ENCODE results near the gene KMT2C. TPM values are rescaled to one million over a fixed set of nuclear protein-coding genes. Genes with fewer than 3 reads are reported as not detected.
"Not testable (repeated sequence)": the region's sequence is repeated elsewhere in the genome, so short reads cannot be mapped to it uniquely, and the experiment has no call there.

Gene KMT2C
- polyA plus RNA-seq, 1 donor, result 50.1 TPM

DNA sequence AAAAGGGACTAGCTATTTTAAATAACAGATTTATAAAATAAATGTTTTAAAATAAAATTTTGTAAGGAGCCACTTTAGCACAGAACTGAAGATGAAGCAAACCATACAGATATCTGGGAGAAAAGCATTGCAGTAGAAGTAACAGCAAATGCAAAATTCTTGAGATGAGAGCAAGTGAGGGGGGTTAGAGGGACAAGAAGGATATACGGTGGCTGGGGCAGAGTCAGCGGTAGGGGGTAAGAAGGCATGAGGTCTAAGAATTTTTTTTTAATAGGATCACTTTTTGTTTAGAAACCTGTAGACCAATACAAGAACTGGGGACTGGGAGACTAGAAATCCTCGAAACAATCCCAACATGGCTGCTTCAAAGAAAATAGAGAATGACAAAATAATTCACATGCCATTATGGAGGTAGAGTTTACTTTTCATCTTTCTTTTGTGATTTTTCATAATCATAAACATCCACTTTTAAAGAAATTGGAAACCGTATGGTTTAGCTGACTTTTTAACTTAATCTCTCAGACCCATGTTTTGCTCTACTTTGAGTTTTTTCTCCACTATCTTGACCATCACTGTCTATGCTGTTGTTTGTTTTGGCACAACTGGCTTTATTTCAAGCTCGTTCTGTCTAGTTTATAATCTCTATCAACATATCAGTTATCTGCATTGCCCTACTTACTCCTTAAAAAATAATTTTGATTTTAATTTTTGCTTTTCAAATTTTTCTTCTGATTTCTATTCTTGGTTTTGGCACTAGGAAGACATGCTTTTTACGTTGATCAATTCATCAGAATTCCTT is 73.5 kb downstream of the KMT2C start:
- no peak for DNase-seq

DNA sequence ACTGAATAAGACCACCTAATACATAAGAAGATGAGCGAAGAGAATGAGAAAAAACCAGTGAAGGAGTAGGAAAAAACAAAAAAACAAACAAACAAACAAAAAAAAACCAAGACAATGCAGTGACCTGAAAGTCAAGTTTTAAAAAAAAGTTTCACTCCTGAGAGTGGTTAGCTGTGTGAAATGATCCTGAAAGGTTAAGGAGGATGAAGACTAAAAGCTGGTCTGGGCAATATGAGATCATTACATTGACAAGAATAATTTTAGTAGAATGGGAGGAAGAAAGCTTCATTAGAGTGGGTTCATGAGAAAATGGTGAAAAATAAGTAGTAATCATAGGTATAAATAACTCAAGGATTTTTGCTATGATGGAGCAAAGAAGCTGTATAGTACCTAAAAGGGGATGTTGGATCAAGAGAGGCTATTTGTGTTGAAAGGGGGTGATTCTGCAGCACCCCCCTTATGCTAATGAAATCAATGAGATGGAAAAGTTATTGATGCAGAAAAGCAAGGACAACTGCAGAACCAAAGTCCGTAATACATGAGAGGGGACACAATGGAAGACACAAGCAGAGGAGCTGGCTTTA is 80.2 kb downstream of the KMT2C start:
- DNase-seq, result no peak

DNA sequence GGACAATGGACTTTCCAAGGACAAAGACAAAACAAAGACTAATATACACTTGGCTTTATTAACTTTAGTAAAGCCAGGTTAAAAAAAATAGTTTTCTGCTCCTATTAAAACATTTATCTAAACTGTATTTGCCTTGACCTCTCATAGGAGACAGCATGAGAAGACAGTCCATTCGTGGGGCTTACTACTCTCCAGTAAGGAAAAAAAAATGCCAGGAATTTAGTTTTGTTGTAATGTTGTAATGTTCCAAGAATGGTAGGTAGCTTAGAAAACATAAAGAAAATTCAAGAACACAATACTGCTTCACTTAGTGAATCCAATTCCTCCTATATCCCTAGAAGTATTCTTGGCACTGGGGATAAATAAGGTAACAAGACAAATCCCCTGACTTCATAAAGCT is 81.7 kb downstream of the KMT2C start:
- DNase-seq, result no peak

DNA sequence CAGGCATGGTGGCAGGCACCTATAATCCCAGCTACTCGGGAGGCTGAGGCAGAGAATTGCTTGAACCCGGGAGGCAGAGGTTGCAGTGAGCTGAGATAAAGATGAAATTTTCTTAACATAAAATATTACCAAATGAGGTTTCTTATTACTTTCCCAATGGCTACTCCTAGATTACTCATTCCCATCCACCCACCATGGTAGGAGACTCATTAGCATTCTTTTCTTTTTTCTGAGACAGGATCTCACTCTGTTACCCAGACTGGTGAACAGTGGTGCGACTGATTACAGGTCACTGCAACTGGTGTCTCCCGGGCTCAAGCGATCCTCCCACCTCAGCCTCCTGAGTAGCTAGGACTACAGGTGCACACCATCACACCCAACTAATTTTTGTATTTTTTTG is 82.5 kb downstream of the KMT2C start:
- DNase-seq, result not testable (repeated sequence)

DNA sequence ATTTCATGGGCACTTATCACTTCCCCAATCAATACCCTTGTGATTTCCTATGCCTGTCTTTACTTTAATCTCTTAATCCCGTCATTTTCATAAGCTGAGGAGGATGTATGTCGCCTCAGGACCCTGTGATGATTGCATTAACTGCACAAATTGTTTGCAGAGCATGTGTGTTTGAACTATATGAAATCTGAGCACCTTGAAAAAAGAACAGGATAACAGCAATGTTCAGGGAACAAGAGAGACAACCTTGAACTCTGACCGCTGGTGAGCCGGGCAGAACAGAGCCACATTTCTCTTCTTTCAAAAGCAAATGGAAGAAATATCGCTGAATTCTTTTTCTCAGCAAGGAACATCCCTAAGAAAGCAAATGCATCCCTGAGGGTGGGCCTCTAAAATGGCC is 84.1 kb downstream of the KMT2C start:
- not testable (repeated sequence) for DNase-seq

DNA sequence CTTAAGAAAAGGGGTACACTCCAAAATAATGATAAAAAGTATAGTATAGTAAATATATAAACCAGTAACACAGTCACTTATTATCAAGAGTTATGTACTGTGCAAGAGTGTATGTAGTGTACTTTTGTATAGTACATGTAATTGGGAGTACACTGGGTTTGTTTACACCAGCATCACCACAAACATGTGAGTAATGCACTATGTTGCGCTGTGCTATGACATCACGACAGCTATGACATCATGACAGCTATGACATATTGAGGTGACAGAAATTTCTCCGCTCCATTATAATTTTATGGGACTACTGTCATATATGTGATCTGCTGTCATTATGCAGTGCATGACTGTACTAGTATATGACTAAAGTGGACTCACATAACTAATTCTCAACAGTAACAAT is 84.6 kb downstream of the KMT2C start:
- no peak for DNase-seq

DNA sequence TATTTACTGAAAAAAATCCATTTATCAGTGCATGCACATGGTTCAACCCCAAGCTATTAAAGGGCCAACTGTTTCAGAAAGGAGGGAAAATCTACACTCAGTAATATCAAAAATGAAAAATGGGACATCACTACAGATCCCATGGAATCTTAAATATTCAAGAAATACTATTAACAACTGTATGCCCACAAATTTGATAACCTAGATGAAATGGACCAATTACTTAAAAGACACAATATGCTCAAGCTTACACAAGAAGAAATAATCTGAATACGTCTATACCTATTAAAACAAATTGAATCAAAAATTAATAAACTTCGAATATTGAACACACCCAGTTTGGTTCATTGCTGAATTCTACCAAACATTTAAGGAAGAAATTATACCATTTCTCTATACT is 87.9 kb downstream of the KMT2C start:
- no peak for DNase-seq

DNA sequence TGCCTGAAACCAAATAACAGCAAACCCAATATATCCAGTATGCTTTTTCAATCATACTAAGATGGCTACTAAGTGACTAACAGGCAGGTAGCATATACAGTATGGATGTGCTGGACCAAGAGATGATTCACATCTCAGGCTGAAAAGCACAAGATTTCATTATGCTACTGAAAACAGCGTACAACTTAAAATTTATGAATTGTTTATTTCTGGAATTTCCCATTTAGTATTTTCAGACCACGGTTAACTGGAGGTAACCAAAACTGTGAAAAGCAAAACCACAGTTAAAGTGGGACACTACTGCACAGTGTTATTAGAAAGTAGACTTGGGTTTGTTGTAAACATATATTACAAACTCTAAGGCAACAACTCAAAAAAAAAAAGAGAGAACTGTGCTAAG is 91.5 kb downstream of the KMT2C start:
- DNase-seq, result no peak

DNA sequence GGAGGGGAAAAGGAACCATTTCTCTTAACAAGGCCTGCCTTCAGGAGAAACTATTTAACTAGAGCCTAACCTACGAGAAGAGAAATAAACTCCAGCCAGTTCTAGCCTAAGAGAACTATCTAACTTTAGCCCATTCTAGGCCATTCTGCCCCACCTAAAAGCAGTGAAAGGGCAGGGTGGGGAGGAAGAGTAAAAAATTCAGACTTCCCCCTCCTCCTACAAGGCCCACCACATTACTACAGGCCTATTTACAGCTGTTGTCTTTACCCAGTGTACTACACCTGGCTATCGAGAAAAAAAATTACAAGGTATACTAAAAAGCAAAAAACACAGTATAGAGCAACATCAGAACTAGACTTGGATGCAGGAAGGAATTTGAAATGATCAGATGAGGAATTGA is 93.0 kb downstream of the KMT2C start:
- no peak for DNase-seq

DNA sequence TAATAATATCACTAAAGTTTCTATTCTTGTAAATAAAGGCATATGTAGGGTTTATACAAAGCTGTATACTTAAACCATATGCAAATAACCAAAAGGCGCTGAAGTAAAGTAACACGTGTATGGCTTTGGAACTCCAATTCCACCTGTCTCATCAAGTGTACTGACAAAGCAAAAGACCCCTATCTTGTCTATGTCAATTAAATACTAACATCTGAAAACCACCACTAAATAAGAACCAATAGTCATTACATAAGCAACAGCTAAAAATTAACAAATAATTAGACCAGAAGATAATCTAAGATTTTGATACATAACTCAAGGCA is 93.9 kb downstream of the KMT2C start:
- no peak for DNase-seq

DNA sequence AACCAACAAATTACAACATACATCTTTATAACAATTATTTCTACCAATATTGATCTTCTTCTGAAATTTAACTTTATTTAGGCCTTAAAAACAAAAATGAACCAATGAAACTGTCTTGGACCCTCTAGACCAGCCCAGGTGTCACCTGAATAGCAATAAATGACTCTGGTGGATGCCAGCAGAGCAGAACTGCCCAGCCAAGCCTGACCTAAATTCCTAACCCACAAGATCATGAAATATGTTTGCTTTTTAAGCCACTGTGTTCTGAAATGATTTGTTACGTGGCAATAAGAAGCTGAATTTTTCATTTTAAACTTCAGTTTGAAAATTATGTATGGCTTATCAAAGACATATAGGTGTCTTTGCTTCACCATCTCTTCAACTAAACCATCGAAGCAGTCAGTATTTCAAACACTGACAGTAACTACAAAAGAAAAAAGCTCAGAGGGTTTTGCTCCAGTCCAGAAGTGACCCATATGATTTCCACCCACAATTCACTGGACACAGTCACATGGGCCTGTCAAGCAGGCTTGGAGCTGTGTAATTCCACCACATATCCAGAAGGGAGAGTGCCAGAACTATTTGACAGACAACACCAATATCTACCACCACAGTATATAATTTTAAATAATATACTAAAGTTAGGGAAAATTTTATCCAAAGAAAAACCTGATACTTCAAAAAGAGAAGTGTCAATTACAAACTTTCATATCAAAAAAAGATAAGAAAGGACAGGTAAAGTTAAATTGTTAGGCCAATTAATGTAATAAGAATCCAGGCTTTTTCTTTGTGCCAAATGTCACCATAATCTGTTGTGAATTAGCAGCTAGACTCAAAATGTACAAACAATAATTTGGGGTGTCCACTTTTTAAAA is 94.5 kb downstream of the KMT2C start:
- DNase-seq, result peak; percentile 43

DNA sequence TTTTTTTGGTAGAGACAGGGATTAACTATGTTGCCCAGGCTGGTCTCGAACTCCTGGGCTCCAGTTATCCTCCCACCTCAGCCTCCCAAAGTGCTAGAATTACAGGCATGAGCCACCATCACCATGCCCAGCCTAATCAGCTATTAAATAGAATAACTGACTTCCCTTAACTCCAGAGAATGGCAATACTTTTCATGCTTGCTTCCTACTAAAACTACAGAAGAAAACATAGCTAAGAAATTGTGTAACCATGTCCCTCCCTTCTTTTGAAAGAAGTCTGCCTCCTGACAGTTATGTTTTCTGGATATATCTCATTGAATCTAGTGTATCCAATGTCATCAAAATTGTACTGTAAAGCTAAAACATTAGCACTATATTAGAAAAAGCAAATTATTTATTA is 95.6 kb downstream of the KMT2C start:
- DNase-seq, result no peak

DNA sequence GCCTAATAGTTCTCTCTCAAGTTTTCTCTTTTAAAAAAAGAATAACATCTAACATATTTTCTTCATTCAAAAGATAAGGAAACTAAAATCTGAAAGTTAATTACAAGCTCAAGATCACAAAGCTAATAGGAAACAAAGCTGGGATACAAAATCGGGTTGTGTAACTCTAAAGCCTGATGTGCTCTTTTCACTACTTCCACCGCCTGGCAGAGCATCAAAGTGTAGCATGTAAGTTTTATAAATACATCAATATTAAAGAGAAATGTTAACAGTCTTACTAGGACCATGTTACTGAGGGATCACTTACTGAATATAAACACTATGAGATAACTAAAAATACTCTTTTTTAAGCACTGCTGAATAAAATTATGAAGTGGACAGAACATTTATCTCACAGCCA is 97.2 kb downstream of the KMT2C start:
- no peak for DNase-seq

DNA sequence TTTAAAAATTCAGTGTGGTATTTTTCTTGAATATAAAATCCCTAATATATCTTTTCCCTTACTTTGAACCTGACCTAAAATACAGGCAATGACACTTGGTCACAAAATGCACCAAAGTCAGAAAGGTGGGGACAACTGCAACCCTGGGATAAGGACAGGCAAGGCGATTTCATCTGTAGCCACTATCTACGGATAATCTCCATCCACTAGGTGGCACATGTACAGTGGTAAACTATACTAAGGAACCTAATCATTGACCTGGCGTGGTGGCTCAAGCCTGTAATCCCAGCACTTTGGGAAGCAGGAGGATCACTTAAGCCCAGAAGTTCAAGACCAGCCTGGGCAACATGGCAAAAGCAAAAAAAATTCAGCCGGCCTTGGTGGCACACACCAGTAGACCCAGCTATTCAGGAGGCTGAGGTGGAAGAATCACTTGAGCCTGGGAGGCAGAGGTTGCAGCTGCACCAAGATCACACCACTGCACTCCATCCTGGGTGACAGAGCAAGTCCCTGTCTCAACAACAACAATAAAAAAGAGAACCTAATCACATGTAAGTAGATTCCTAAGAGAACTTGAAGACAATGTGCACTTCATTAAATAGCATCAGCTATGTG is 98.9 kb downstream of the KMT2C start:
- DNase-seq, result no peak

DNA sequence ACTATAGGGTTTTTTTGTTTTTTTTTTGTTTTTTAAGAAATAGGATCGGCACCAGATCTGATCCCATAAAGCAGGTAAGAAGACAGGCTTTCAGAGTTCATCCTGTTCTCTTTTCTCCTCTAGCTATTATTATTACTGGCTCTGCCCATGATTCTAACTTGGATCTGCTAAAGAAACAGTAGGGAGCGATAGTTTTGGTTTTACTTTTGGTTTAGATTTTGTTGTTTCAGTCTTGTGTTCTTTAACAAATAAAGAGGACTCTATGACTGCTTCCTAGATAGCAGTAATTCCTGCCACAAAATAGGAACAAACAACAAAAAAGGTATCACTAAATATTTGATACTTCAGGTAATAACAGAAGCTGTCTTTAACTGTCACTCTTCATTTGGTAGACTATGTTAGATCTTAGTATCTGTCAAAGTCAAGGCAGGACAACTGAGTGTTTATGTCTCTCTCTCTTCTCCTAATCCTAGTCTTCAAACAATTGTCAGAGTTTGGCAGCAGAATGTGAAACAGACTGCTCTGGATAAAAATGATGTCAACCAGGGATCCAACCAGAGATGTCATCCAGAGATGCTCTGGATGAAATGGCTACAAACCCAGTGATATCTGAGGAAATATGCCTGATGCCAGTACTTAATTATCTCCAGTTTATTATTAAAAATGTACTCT is 99.8 kb downstream of the KMT2C start:
- DNase-seq, result no peak

DNA sequence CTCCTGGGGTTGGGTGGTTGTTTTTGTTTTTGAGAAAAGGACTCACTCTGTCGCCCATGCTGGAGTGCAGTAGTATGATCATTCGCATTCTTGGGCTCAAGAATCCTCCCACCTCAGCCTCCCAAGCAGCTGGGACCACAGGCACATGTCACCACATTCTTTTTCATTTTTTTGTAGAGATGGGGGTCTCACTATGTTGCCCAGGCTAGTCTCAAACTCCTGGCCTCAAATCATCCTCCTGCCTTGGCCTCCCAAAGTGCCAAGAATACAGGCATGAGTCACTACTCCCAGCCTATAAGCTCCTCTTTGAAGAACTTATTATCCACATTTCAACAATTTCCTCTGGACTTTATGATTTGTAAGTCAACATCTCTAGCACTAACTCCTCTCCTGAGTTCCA is 102.7 kb downstream of the KMT2C start:
- DNase-seq, result no peak

DNA sequence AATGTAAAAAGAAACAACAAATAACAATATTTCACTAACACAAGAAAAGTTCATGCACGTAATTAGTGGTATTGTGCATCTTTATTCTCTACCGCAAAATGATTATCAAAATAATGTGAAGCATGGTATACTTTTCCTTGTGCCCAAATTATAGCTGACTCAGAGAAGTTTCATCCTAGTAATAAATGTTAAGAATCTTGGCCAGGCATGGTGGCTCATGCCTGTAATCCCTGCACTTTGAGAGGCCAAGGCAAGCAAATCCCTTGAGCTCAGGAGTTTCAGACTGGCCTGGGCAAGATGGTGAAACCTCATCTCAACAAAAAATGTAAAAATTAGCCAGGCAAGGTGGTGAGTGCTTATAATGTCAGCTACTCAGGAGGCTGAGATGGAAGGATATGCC is 105.0 kb downstream of the KMT2C start:
- no peak for DNase-seq

DNA sequence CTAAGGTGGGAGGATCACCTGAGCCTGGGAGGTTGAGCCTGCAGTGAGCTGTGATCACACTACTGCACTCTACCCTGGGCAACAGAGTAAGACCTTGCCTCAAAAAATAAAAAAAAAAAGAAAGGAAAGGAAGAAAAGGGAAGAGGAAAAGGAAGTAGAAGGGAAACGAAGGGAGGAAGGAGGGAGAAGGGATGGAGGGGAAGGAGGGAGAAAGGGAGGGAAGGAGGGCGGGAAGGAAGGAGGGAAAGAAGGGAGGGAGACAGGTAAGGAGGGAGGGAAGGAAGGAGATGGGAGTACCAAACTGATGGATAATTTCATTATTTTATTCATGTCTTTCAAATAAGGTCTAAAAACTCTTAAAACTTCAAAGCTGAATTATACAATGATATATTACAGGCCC is 106.3 kb downstream of the KMT2C start:
- no peak for DNase-seq

DNA sequence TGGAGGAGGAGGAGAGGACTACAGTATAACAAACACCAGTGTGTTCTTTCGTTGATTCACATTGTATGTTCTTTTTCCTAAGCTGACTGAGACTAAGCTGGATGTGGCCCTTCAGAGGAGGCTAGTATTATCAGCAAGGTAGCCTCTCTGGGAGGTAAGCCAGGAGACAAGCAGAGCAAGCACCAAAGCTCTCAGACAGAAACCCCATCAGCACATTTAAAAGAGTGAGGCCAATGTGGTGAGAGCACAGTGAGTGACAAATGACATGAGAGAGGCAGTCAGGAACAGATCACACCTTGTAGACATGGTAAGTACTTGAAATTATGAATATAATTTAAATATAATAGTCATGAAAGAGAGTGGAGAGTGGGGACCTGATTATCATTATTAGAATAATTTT is 107.6 kb downstream of the KMT2C start:
- DNase-seq, result no peak

DNA sequence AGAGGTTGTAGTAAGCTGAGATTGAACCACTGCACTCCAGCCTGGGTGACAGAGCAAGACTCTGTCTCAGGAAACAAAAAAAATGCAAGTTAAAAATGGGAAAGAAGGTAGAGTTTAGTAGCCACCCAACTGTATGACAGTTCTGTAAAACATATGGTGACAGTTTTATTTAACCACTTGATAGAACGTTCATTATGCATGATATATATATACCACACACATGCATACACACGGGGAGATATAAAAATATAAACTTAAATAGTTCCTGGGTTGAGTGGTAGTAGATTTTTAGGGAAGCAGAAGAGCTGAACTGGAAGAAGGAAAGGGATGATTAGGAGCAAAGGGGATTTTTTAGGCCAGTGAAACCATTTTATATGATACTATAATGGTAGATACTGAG is 120.0 kb downstream of the KMT2C start:
- DNase-seq, result no peak

DNA sequence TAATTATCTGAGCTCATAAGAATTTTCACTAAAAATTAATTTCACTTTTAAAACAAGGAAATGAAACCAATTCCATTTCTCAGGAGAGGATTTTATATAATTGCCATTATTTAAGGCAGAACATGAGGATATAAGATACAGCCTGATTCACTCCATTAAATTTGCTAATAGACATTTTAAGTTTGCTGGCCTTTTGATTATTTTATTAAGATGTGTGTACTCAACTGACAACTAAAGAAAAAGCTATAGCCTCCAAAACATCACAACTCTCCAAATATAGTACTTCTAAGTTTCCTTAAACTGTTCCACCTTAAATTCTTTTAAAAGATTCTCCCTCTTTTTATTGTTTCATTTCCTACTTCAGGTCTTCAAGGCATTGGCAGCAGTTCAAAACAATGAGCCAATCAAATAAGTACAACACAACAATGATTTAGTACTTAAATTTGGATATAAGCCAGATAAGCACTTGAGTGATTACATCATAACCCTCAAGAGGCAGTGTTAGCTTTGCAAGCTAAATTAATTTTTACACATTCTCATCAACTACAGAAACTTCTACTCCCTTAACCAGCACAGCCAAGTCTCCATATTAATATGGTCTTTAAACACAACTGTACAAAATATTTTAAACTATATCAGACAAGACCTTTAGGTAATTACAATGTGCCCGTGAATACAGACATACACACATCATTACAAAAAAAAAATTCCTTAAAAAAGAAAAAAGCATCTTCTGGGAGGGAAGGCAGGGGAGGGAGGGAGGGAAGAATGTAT is 121.8 kb downstream of the KMT2C start:
- peak; percentile 66 for DNase-seq

DNA sequence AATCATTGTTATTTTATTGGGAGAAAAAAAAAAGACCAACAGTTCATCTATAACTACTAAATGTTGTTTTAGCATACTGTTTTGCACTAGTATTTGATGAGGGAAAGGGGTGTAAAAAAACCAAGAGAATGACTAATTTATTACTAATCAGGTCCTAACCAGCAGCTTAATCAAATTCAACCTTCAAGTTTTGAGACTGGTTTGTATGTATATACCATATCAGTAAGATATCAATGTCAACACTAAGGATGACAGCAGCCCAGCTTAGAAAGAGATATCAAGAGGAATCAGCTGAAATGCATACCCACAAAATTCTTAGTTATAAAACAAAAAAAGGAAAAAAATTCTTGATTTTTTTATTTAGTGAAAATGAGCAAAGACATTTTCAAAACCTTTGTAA is 122.6 kb downstream of the KMT2C start:
- DNase-seq, result no peak
